Psoas muscle (tissue), 8 donors: Measurements from ENCODE around the gene CMSS1. TPM values are rescaled to one million over a fixed set of nuclear protein-coding genes. Genes with fewer than 3 reads are reported as not detected.

Experiments
- ATAC-seq, 4 donors: fragments of 200-7000 bp; cut with Tn5 transposase; one replicate each; pipeline ENCODE4 v1.9.1; 2020; ENCODE audit warnings: moderate library complexity in 3 of 4, mild to moderate bottlenecking in 2 of 4
- DNase-seq, 2 donors: peaks; one replicate each; pipeline ENCODE4 v3.0.0-alpha.2; 2020
- H3K27ac ChIP-seq: fragments of 200-600 bp; one replicate; pipeline ENCODE4 v1.8.0; 2022
- H3K27me3 ChIP-seq, 3 donors: fragments of 200-600 bp in 1 of 3; one replicate each; pipeline versions ENCODE4 v1.6.1 to v1.8.0; 2013 to 2022; ENCODE audit warnings: low read length in 2 of 3, mild to moderate bottlenecking in 2 of 3, moderate library complexity in 1 of 3; ENCODE audit not compliant: insufficient read depth in 3 of 3
- H3K36me3 ChIP-seq, 2 donors: fragments of 200-600 bp in 1 of 2; one replicate each; pipeline versions ENCODE4 v1.6.1 to v1.8.0; 2013 to 2022; ENCODE audit warnings: low read depth in 1 of 2, mild to moderate bottlenecking in 1 of 2, moderate library complexity in 1 of 2; ENCODE audit not compliant: insufficient read depth in 1 of 2
- H3K4me1 ChIP-seq: fragments of 200-600 bp; one replicate; pipeline ENCODE4 v1.8.0; 2022
- H3K4me3 ChIP-seq: fragments of 200-600 bp; one replicate; pipeline ENCODE4 v1.8.0; 2022; ENCODE audit warnings: mild to moderate bottlenecking
- H3K9me3 ChIP-seq: fragments of 200-600 bp; one replicate; pipeline ENCODE4 v1.8.0; 2022
- WGBS, 3 donors: extraction: QIAGEN DNeasy Blood & Tissue Kit; methylation state at CpG; one replicate each; pipeline versions ENCODE4 v1.1.6 to v1.1.7; 2013; 5-methylcytosine and 5-hydroxymethylcytosine counted together
- intact Hi-C, 2 donors: fragments of 100-400 bp; cut with DNase I; formaldehyde crosslinking; loops; one replicate each; pipeline versions ENCODE4 v1.11.0 to v1.14.2; 2022
- polyA plus RNA-seq, 3 donors: library from polyadenylated mRNA; stranded (reverse); fragments of 200-250 nt; gene quantifications; one replicate each; pipeline ENCODE4 v1.2.3, GENCODE V29; 2013
- total RNA-seq, 4 donors: library from RNA; stranded (reverse); fragmentation: NEBNext Ultra II Directional in 2 of 4; extraction: Animal tissue kit (Norgen Biotek cat#: 25700) in 2 of 4; gene quantifications; one replicate each; pipeline versions ENCODE4 v1.2.1 to v1.2.4, GENCODE V29; 2021 to 2023
- TF ChIP-seq, protein P1 (sequence below): fragments of 200-600 bp; IDR thresholded peaks from one replicate; pipeline ENCODE4 v1.8.0; 2022; ENCODE audit warnings: antibody characterized with exemption
- donor health status: healthy with polysubstance abuse.
- donor health status: DM: no; HTN: no; CAD: no; lungs with moderate emphysema.
- donor health status: Bipolar disorder and iron deficiency.
- donor health status: healthy.
- donor health status: DM: yes; HTN: yes; CAD: no.
- donor health status: DM: no; HTN: no; CAD: no.
- donor health status: DM: no; HTN: no; CAD: no.
- donor health status: DM: yes; HTN: yes; CAD: no.

CMSS1 gene
- total and polyA plus RNA-seq, 7 donors, result 18.4 to 174 (median 58.8) TPM

DNA sequence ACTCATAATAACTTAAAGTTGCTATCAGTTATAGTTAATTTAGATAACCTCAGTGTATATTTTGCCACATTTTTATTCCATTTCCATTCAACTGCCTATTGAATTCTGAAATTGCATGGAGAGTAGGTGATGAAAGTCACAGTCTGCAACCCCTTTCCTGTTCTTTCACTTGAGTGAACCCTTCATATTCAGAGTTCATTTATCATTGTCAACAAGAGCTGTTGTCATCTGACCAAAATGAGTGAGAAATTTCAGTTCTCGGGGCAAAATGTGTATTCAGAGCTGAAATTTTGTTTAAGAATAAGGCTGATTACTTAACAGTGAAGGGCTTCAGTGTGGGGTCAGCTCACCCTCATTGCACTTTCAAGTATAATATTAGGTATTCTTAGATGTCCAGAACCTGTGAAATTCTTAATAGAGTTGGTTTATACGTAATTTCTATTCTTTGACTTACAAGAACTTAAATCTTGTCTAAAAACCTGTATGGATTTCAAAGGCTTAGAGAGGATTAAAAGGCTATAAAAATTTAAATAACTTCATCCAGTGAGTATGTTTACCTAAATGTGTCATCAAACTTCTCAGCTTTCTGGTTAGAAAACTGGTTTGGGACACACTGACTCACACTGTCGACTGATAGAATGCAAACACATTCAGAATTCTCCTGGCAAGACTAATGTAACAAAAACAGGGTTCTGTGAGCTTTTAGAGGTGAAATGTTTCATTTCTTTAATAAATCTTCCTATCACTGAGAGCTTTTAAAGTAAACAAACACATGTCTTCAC is 92.2 kb downstream of the CMSS1 start:
- no peak for DNase-seq
- ATAC-seq, result peak in 2 of 4 donors; percentile 40 to 50
- 53 to 71% (median 56%) methylated on average over 3 of the region's 3 CpGs for WGBS, 3 donors
- no peaks in the 10 kb centered on the region for H3K27me3 ChIP-seq
- no peak overlapping the region for H3K4me3 ChIP-seq
- intact Hi-C loops, result no loop called here
- peaks cover 33% of the 10 kb centered on the region for H3K4me1 ChIP-seq
- peak overlapping the region; percentile 57 for H3K27ac ChIP-seq
- H3K36me3 ChIP-seq, result no peaks in the 10 kb centered on the region
- no peaks in the 10 kb centered on the region for H3K9me3 ChIP-seq
- TF ChIP-seq, protein P1, sequence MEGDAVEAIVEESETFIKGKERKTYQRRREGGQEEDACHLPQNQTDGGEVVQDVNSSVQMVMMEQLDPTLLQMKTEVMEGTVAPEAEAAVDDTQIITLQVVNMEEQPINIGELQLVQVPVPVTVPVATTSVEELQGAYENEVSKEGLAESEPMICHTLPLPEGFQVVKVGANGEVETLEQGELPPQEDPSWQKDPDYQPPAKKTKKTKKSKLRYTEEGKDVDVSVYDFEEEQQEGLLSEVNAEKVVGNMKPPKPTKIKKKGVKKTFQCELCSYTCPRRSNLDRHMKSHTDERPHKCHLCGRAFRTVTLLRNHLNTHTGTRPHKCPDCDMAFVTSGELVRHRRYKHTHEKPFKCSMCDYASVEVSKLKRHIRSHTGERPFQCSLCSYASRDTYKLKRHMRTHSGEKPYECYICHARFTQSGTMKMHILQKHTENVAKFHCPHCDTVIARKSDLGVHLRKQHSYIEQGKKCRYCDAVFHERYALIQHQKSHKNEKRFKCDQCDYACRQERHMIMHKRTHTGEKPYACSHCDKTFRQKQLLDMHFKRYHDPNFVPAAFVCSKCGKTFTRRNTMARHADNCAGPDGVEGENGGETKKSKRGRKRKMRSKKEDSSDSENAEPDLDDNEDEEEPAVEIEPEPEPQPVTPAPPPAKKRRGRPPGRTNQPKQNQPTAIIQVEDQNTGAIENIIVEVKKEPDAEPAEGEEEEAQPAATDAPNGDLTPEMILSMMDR, result no peak

DNA sequence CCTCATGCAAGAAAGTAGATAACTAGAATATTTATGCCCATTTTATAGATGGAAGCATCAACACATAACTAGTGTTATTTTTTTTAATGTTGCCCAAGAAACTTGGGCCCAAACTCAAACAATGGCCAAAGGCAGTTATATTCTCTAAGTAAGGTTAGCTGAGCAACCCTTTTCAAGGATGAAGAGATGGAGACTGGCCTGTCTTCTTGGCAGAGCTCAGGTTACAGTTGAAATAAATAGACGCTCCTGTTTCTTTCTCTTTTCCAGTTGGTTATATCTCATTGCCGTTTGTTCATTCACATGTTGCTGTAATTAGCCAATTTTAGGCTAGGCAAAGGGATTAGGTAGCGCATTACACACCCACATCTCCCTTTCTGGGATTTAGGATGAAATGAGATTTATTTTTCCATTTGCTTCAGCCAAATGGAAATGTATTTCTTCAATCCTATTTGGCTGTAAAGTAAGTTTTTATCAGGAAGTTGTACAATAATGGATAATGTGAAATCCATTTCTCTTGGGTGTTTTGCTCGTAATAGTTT is 93.2 kb downstream of the CMSS1 start:
- TF ChIP-seq, protein P1, result no peak
- WGBS, 3 donors, result 39 to 50% (median 43%) methylated on average over 4 of the region's 4 CpGs
- Histone ChIP-seq H3K27me3 (no peaks in the 10 kb centered on the region), H3K27ac (peak overlapping the region; percentile 57), H3K36me3 (no peaks in the 10 kb centered on the region), H3K4me1 (peaks cover 33% of the 10 kb centered on the region), H3K9me3 (no peaks in the 10 kb centered on the region), H3K4me3 (no peak overlapping the region)
- ATAC-seq (peak in 3 of 4 donors; percentile 48 to 54 (median 51)), DNase-seq (no peak)
- intact Hi-C loops, result no loop called here

DNA sequence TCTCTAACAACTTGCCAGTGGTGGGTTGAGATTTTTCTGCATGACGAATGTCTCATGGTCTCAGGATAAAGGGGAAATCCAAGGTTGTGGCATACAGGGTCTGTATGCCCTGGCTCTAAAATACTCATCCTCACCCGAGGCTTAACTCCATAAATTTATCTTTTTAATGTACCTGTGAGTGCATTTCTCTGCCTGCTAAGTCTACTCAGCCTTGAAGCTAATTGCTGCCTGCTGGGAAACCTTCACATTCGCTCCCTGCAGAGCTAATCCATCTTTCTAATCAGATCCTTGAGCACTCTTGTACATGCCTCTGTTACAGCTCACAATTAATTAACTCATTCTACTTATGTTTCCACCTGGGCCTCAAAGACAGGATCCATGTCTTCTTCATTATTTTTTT is 93.8 kb downstream of the CMSS1 start:
- ATAC-seq (no peak), DNase-seq (no peak)
- TF ChIP-seq, protein P1, result no peak
- WGBS, 3 donors, result 54 to 72% (median 58%) methylated on average over 3 of the region's 3 CpGs
- Histone ChIP-seq H3K27ac (peak overlapping the region; percentile 57), H3K36me3 (peaks cover 0 to under 1% of the 10 kb centered on the region in 2 donors), H3K4me3 (no peak overlapping the region), H3K9me3 (no peaks in the 10 kb centered on the region), H3K4me1 (peaks cover 33% of the 10 kb centered on the region), H3K27me3 (no peaks in the 10 kb centered on the region)
- intact Hi-C loops, result no loop called here

DNA sequence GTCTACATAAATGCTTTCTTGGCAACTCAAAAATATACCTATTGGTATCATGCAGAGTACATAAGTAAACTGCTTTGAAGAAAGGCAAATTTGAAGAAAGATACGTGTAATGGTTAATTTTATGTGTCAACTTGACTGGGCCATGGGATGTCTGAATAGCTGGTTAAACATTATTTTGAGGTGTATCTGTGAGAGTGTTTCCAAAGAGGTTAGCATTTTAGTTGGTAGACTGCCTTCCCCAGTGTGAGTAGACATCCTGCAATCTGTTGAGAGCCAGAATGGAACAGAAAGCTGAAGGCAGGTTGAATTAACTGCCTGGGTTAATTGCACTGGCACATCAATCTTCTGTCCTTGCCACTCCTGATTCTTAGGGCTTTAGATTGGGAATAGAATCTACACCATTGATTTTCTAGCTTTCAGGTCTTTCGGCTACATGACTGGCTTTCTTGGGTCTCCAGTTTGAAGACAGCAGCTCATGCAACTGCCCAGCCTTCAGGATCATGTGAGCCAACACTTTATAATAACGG is 98.3 kb downstream of the CMSS1 start:
- TF ChIP-seq, protein P1, result no peak
- DNase-seq, result no peak
- H3K4me3 ChIP-seq, result no peak overlapping the region
- peaks cover 0 to 12% of the 10 kb centered on the region in 2 donors for H3K36me3 ChIP-seq
- intact Hi-C loops, result no loop called here
- no peaks in the 10 kb centered on the region for H3K27me3 ChIP-seq
- peaks cover 21% of the 10 kb centered on the region for H3K4me1 ChIP-seq
- ATAC-seq, result no peak
- H3K27ac ChIP-seq, result no peak overlapping the region
- 82 to 96% (median 84%) methylated on average over 3 of the region's 3 CpGs for WGBS, 3 donors
- H3K9me3 ChIP-seq, result no peaks in the 10 kb centered on the region
